ENCODE measurements around the gene CCL24. TPM values are rescaled to one million over a fixed set of nuclear protein-coding genes. Genes with fewer than 3 reads are reported as not detected.

Gene CCL24
- total RNA-seq, 1 experiment from 2014 or later: not detected

DNA sequence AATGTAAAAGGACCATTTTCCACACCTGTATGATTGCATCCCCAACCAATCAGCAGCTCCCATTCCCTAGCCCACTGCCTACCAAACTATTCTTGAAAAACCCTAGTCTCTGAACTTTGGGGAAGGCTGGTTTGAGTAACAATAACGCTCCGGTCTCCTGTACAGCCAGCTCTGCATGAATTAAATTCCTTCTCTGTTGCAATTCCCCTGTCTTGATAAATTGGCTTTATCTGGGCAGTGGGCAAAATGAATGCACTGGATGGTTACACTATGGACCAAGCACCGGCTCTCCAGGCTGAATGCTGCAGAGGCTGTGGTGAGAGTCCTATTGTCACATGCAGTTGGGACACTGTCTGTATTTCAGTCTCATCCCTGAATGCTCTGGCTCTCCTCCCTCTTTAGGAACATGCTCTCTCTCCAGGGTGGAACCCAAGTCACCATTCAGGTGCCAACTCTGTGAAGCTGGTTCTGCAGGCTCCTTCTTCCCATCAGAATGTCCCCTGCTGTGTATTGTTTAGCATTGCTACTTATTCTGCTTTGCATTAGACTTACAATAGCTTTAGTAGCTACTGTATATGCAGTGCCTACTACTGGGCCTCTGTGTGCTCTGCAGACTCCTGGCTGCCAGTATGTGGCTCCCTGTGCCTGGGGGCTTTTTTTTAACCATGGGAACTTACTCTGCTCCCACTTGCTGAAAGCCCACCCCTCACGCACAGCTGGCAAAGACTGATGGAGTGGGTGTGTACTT, 6.9 kb downstream of the CCL24 start:
- BruUV-seq (replicated peaks): no TSS peak
- POLR2A ChIA-PET (ENCODE audit: low non-redundant PET): no interaction called here

DNA sequence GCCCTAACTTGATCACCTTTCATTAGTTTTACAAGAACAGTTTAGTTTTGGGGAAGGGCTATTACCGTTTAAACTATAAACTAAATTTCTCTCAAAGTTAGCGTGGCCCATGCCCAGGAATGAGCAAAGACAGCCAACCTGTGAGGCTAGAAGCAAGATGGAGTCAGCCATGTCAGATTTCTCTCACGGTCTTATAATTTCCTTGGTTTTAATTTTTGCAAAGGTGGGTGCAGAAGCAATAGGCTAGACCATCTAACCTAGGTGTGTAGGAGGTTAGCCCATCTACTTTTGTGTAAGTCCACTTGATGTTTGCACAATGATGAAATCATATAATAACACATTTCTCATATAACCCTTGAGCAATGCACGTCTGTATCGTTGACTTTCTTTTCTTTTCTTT, 8.9 kb downstream of the CCL24 start:
- Histone ChIP-seq H3K4me3 (ENCODE audit: low read depth, low read length, poor library complexity, severe bottlenecking) (no peak overlapping the region), H3K4me1 (ENCODE audit: insufficient read depth, low read length, poor library complexity, severe bottlenecking) (no peaks in the 10 kb centered on the region), H3K9me3 (ENCODE audit: low read depth, low read length, poor library complexity, severe bottlenecking) (peaks cover 8% of the 10 kb centered on the region), H3K27ac (ENCODE audit: low read depth, low read length, poor library complexity, severe bottlenecking) (no peak overlapping the region), H3K36me3 (ENCODE audit: insufficient read depth, low read length, poor library complexity, severe bottlenecking) (no peaks in the 10 kb centered on the region), H3K27me3 (replicated peaks; ENCODE audit: insufficient read depth, low read depth, low read length, poor library complexity) (no peaks in the 10 kb centered on the region)
- no TSS peak for BruUV-seq (replicated peaks)
- no peak for DNase-seq (ENCODE audit: low spot score)
- CTCF ChIA-PET: no interaction called here
- POLR2A ChIA-PET (ENCODE audit: low non-redundant PET): no interaction called here
- intact Hi-C loops (cut with micrococcal nuclease; ENCODE audit: unreplicated experiment): no loop called here
- TF ChIP-seq, protein P1, sequence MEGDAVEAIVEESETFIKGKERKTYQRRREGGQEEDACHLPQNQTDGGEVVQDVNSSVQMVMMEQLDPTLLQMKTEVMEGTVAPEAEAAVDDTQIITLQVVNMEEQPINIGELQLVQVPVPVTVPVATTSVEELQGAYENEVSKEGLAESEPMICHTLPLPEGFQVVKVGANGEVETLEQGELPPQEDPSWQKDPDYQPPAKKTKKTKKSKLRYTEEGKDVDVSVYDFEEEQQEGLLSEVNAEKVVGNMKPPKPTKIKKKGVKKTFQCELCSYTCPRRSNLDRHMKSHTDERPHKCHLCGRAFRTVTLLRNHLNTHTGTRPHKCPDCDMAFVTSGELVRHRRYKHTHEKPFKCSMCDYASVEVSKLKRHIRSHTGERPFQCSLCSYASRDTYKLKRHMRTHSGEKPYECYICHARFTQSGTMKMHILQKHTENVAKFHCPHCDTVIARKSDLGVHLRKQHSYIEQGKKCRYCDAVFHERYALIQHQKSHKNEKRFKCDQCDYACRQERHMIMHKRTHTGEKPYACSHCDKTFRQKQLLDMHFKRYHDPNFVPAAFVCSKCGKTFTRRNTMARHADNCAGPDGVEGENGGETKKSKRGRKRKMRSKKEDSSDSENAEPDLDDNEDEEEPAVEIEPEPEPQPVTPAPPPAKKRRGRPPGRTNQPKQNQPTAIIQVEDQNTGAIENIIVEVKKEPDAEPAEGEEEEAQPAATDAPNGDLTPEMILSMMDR (conservative IDR thresholded peaks at IDR 0.05; ENCODE audit: low read depth, low read length): no peak
- TF ChIP-seq EZH2 (IDR thresholded peaks at IDR 0.05; ENCODE audit: borderline replicate concordance, low read depth, low read length, poor library complexity, severe bottlenecking): no peak

More for the DNA sequence above, 6.9 kb downstream of the CCL24 start:
- Histone ChIP-seq H3K27me3 (replicated peaks; ENCODE audit: insufficient read depth, low read depth, low read length, poor library complexity) (no peaks in the 10 kb centered on the region), H3K4me3 (ENCODE audit: low read depth, low read length, poor library complexity, severe bottlenecking) (no peak overlapping the region), H3K36me3 (ENCODE audit: insufficient read depth, low read length, poor library complexity, severe bottlenecking) (no peaks in the 10 kb centered on the region), H3K27ac (ENCODE audit: low read depth, low read length, poor library complexity, severe bottlenecking) (no peak overlapping the region), H3K4me1 (ENCODE audit: insufficient read depth, low read length, poor library complexity, severe bottlenecking) (no peaks in the 10 kb centered on the region), H3K9me3 (ENCODE audit: low read depth, low read length, poor library complexity, severe bottlenecking) (peaks cover 8% of the 10 kb centered on the region)
- CTCF ChIA-PET: no interaction called here
- intact Hi-C loops (cut with micrococcal nuclease; ENCODE audit: unreplicated experiment): no loop called here
- DNase-seq (ENCODE audit: low spot score): no peak
- no peak for TF ChIP-seq EZH2 (IDR thresholded peaks at IDR 0.05; ENCODE audit: borderline replicate concordance, low read depth, low read length, poor library complexity, severe bottlenecking)
- TF ChIP-seq, protein P1 (conservative IDR thresholded peaks at IDR 0.05; ENCODE audit: low read depth, low read length): no peak

- no peak overlapping the region for H3K27ac ChIP-seq (ENCODE audit: low read depth, low read length, poor library complexity, severe bottlenecking)
- no peaks in the 10 kb centered on the region for H3K36me3 ChIP-seq (ENCODE audit: insufficient read depth, low read length, poor library complexity, severe bottlenecking)
- ChIA-PET POLR2A (ENCODE audit: low non-redundant PET) (no interaction called here), CTCF (no interaction called here)
- no peaks in the 10 kb centered on the region for H3K4me1 ChIP-seq (ENCODE audit: insufficient read depth, low read length, poor library complexity, severe bottlenecking)
- H3K9me3 ChIP-seq (ENCODE audit: low read depth, low read length, poor library complexity, severe bottlenecking): peaks cover 8% of the 10 kb centered on the region
- H3K27me3 ChIP-seq (replicated peaks; ENCODE audit: insufficient read depth, low read depth, low read length, poor library complexity): no peaks in the 10 kb centered on the region
- TF ChIP-seq, protein P1 (conservative IDR thresholded peaks at IDR 0.05; ENCODE audit: low read depth, low read length): no peak
- TF ChIP-seq EZH2 (IDR thresholded peaks at IDR 0.05; ENCODE audit: borderline replicate concordance, low read depth, low read length, poor library complexity, severe bottlenecking): no peak
- intact Hi-C loops (cut with micrococcal nuclease; ENCODE audit: unreplicated experiment): no loop called here
- no peak for DNase-seq (ENCODE audit: low spot score)
- H3K4me3 ChIP-seq (ENCODE audit: low read depth, low read length, poor library complexity, severe bottlenecking): no peak overlapping the region
- no TSS peak for BruUV-seq (replicated peaks)
Observed at GRCh38 chr7:75804004-75804403, 9.6 kb downstream of the CCL24 start.

Measured in A673 (cell line).